Neural progenitor cell (in vitro differentiated cells): ENCODE measurements around the gene PTPN20.
"Not testable (repeated sequence)": the region's sequence is repeated elsewhere in the genome, so short reads cannot be mapped to it uniquely, and the experiment has no call there.

ENCODE experiments used
- EZH2 ChIP-seq: fragments of 200-600 bp; sonication (generic); IDR thresholded peaks from 2 replicates; pipeline ENCODE4 v1.6.1; 2017; ENCODE audit warnings: antibody characterized with exemption, mild to moderate bottlenecking, moderate library complexity
- TF ChIP-seq, protein P1 (sequence below): fragments of 200-600 bp; sonication (generic); IDR thresholded peaks from 2 replicates; pipeline ENCODE4 v1.5.1; 2017; ENCODE audit warnings: antibody characterized with exemption, mild to moderate bottlenecking

DNA sequence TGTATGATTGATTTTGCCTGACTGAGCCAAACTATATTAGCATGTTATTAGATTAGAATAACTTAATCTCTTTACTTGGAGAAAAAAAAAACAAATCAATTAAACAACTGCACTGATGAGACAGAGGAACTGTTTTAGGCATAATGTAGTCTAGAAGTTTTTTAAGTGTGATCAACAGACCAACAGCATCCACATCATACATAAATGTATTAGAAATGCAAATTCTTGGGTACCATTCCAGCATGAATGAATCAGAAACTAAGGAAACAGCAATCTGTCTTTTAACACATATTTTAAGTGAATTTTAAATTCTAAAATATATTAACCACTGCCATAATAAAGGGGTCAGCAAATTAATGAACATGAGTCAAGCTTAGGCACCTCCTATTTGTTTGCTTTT is 41.5 kb upstream of the PTPN20 start:
- TF ChIP-seq, protein P1, sequence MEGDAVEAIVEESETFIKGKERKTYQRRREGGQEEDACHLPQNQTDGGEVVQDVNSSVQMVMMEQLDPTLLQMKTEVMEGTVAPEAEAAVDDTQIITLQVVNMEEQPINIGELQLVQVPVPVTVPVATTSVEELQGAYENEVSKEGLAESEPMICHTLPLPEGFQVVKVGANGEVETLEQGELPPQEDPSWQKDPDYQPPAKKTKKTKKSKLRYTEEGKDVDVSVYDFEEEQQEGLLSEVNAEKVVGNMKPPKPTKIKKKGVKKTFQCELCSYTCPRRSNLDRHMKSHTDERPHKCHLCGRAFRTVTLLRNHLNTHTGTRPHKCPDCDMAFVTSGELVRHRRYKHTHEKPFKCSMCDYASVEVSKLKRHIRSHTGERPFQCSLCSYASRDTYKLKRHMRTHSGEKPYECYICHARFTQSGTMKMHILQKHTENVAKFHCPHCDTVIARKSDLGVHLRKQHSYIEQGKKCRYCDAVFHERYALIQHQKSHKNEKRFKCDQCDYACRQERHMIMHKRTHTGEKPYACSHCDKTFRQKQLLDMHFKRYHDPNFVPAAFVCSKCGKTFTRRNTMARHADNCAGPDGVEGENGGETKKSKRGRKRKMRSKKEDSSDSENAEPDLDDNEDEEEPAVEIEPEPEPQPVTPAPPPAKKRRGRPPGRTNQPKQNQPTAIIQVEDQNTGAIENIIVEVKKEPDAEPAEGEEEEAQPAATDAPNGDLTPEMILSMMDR: not testable (repeated sequence)
- TF ChIP-seq EZH2: not testable (repeated sequence)
